HG03280 (cell line): Measurements from ENCODE around the gene IGFBP3.

Source experiments
- ATAC-seq: cut with Tn5 transposase; IDR thresholded peaks from one replicate; pipeline ENCODE4 v1.9.1; 2021; ENCODE audit warnings: mild to moderate bottlenecking, moderate library complexity; ENCODE audit not compliant: unreplicated experiment

IGFBP3 gene

DNA sequence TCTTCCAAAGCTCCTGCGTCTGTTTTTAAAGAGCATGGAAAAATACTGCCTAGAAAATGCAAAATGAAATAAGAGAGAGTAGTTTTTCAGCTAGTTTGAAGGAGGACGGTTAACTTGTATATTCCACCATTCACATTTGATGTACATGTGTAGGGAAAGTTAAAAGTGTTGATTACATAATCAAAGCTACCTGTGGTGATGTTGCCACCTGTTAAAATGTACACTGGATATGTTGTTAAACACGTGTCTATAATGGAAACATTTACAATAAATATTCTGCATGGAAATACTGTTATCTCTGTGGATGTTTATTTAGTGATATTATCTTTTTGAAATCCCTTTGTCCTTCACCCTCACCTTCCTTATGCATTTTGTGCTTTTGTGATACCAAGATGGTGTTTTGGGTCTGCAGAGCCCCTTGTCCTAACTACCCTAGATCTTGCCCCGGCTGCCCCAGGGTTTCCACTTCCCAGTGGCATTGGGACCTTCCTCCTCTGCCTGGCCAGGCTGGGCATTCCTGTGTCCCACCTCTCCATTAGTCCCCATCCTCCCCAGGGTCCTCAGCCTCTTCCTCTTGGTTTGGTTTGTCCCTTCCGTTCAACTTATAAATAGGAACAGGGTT is 27.6 kb downstream of the IGFBP3 start:
- ATAC-seq, result no peak

GRCh38 chr7:45892407-45893035 is 28.6 kb downstream of the IGFBP3 start:
- no peak for ATAC-seq

DNA sequence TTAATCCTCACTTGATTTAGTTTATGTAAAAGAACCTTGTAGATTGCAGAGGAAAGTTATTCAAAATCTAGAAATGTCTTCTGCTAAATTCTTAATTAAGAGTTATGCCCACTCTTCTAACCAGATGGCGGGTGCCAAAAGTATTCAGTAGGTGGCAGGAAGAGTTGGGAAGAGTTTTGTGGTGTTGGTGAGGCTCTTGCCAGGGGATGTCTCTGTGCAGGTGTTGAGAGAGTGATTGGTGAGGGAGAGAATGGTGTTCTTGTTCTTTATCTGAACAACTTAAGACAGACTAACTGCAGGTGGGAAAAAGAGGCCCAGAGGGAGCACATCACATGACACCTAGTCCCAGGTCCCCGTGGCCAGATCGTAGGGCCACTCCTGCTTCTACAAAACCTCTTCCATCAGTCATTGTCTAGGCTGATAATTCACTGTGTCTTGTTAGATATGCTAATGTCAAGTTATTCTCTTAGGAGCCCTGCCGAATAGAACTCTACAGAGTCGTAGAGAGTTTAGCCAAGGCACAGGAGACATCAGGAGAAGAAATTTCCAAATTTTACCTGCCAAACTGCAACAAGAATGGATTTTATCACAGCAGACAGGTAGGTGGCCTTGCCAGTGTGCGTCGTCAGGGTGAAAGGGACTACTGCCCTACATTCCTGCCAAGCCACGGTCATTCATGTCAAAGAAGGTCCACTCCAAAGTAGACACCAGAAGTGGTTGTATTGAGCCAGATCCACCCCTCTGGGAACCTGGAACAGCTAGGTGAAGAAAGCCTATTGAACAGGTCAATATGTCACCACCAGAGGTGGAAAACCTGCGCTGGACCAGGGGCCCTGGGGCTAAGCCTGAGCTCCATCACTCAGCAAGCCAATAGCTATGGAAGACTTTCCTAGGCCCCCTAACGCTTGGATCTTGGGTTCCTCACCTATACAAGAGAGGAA is 29.3 kb downstream of the IGFBP3 start:
- no peak for ATAC-seq

DNA sequence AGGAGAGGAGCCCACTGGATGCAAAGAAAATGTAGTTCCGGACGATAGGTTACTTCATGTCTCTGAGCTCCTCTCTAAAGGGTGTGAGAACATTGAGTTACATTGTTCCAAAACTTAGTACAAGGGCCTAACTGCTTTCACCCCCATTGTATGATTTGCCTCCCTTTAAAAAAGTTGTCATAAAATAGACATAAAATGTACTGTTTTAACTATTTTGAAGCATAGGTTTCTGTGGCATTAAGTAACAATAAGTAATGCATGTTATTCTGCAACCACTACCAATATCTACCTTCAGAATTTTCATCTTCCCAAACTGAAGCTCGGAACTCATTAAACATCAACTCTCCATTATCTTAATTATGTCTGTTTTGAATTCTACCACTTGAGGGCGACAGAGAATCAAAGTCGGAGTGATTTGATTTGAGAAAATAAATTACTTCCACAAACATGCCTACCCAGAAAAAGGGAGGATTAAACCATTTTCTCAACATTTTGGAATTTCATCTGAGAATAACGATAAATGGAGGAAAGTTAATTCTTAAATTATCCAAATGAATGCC is 30.1 kb downstream of the IGFBP3 start:
- ATAC-seq, result no peak

DNA sequence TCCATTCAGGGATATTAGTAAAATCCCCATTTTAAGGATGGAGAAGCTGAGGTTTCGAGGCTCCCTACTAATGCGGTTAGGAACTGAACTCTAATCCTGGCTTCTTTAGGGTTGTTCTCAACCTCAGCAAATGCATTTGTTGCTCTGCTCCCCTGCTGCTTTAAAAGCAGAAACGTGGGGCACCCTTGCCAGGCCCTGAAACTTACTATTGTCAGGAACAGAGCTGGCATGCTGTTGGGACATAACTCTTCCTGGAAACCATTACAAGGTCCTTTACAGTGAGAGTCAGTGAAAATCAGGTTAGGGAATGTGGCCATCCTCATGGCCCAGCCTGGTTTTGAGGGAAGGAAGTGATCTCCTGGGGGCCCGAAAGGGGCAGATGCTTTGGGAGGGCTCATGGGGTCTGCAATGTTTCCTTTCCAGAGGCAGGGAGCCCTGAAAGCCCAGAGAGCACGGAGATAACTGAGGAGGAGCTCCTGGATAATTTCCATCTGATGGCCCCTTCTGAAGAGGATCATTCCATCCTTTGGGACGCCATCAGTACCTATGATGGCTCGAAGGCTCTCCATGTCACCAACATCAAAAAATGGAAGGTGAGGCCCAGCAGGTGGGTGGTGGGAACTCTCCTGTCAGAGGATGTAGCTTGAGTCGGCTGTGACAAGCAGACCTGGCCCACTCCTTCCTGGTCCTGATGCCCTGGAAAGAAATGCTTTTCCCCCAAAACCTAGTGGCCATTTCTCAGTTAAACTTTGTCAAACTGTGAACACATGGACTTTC is 30.8 kb downstream of the IGFBP3 start:
- ATAC-seq, result no peak

DNA sequence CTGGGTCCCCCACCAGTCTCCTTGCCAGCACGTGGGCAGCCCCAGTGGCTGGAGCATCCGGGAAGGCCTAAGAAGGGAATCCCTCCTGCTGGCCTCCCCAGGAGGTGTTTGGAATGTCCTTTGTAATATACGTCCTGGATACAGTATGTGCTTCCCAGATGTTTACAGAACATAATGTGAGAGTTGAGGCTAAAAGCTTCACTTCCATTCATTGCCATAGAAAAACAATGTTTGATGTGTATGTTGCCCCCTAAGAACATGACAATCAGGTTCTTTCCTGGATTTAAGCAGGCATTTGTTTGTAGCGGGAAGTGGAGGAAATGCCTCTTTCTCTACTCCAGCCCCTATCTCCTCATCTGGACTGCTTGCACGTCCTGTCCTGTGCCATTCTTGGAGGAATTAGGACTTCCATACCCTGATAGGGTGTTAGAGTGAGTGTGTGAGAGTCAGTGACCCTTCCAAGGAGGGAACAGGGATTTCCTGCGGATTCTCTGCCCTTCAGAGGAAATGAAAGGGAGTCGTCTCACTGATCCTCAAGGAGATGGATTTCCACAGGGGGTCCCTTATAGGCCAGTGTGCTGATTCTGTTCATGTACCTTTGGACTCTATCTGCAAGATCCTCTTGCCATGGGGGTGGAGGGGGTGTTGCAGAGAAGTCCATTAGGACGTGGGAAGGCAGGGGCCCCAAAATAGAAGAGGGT is 31.6 kb downstream of the IGFBP3 start:
- no peak for ATAC-seq

DNA sequence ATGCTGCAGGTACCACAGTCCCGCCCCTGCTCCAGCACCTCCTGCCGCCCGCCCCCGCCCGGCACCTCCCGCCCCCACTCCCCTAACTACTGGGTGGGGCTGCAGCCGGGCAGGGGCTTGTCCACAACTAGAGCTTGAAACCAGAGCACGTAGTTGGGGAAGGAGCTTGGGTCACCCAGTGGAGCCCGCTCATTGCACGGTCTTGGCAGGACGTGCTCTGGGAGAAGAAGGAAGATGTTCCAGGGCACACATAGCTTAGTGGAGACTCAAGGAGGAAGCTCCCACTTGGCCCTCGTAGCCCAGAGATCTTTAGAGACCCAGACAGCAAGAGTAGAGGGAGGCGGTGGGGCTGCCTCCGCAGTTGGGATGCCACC is 32.1 kb downstream of the IGFBP3 start:
- ATAC-seq, result no peak

DNA sequence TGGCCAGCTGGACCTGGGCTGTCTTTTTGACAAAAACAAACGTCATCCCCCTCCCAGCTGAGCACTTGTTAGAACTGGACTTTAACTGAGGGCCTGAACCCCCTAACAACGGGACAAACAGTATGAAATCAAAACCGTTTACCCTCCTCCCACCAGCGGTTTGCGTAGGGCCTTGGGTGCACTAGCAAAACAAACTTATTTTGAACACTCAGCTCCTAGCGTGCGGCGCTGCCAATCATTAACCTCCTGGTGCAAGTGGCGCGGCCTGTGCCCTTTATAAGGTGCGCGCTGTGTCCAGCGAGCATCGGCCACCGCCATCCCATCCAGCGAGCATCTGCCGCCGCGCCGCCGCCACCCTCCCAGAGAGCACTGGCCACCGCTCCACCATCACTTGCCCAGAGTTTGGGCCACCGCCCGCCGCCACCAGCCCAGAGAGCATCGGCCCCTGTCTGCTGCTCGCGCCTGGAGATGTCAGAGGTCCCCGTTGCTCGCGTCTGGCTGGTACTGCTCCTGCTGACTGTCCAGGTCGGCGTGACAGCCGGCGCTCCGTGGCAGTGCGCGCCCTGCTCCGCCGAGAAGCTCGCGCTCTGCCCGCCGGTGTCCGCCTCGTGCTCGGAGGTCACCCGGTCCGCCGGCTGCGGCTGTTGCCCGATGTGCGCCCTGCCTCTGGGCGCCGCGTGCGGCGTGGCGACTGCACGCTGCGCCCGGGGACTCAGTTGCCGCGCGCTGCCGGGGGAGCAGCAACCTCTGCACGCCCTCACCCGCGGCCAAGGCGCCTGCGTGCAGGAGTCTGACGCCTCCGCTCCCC is 32.7 kb downstream of the IGFBP3 start, which contains the start of gene IGFBP1:
TSS of gene IGFBP1 (plus strand) at position 304 of the 808 bp plus-strand sequence. CDS start at position 469, 165 bp downstream.
- no peak for ATAC-seq

GRCh38 chr7:45886931-45887667 is 34.0 kb downstream of the IGFBP3 start:
- no peak for ATAC-seq

DNA sequence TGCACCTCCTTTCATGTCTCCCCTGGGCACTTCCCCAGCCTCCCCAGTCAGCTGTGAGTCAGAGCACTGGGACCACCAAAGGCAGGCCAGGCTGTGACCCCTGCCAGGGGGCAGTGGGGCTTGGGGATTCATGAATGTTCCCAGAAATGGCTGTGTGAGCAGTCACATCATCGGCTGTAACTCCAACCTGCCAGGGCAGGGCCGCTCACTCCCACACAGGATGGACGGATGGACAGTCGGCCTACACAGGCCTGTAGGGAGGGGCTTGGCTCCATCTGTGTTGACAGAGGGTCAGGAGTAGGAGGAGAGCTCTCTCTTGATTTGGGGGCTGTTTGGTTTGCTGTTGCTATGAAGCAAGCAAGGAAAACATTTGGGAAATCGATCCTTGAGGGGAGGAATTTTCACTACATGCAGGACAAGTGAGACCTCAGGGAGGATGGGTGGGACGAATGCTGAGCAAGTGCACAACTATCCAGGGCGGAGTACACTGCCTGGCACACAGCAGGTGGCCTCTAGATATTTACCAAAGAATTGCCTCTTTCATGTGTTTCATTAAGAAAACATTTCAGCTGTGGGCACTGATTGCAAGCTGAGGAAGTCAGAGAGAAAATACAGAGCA is 35.7 kb downstream of the IGFBP3 start:
- no peak for ATAC-seq

GRCh38 chr7:45884136-45884535 is 36.9 kb downstream of the IGFBP3 start:
- no peak for ATAC-seq

- ATAC-seq, result no peak
Measured at GRCh38 chr7:45882465-45882810, 38.6 kb downstream of the IGFBP3 start.

DNA sequence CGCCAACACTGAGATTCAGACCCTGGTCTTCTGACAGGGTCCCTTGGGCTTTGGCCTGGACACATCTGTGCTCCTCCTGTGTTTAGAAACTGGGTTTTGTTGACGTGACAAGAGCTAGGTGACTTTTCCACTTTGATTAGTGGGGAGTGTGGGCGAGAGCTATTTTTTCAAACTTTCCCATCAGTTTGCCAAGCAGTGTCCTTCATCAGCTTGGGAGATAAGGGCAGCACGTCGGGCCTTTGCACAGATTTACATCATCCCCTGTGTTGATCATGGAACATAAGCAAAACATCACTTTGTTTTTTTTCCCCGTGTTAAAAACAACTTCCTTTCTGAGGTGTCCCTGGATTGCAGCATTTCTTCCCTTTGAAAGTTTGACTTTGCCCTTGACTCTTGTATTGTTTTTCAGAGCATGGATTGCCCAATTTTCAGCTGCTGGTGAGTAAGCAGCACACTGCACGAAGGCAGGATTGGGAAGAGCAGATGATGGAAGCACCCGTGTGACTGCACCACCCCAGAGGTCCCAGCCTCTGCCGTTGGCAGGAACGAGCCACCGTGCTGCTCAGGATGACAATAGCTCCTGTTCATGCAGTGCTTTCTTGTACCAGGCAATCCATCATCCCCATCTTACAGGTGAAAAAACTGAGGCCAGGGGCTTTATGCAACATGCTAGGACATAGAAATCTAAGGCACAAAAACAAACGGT is 39.2 kb downstream of the IGFBP3 start:
- no peak for ATAC-seq

DNA sequence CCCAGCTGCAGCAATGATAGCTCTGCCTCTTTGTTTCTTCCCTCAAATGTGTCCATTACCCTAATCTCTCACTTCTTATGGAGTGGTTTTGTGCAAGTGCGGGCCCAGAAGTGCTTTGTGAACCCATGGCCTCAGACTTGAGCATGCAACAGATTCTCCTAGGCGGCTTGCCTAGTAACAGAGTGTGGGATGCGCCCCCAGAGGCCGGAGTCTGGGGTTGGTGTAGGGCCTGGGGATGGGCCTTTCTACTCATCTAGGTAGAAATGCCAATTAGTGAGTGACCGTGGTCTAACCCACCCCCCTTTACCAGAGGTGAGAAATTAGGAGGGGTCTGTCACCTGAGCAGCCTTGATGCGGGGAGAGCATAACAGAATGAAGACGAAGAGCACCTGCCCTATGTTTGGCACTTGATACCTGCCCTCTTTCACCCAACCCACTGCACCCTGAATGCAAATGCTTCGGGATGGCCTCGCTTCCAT is 39.8 kb downstream of the IGFBP3 start:
- no peak for ATAC-seq

DNA sequence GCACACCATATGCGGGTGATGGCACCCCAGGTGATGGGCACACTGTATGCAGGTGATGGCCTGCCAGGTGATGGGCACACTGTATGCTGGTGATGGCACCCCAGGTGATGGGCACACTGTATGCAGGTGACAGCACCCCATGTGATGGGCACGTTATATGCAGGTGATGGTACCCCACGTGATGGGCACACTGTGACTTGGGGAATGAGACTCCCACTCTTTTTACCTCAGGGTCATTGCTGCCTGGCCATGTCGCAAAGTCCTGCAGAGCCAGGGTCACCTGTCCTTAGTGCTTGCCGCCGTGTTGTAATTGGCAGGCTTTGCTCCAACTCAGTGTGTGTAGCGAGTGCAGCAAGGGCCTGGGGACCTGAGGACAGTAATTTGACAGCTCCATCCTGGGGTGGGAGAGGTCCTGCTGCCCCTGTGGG is 40.6 kb downstream of the IGFBP3 start:
- no peak for ATAC-seq

DNA sequence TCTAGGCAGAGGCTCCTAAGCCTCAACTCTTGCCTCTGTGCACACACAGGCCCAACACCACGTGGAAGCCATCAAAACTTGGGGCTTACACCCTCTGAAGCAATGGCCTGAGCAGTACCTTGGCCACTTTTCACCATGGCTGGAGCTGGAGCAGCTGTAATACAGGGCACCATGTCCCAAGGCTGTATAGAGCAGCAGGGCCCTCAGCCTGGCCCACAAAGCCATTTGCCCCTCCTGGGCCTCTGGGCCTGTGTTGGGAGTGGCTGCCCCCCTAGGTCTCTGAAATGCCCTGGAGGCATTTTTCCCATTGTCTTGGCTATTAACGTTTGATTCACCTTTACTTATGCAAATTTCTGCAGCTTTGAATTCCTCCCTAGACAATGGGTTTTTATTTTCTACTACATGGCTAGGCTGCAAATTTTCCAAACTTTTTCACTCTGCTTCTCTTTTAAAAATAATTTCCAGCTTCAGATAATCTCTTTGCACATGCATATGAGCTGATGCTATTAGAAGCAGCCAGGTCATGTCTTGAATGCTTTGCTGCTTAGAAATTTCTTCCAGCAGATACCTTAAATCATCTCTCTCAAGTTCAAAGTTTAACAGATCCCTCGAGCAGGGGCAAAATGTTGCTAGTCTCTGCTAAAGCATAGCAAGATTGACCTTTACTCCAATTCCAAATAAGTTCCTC is 42.5 kb downstream of the IGFBP3 start:
- no peak for ATAC-seq

- ATAC-seq, result no peak
Measured at GRCh38 chr7:45876519-45876918, 44.6 kb downstream of the IGFBP3 start.
